NCI-H748 treated with DMSO at 0.1 percent for 48 hours (cell line): Measurements from ENCODE around the gene SLC35F6.
"Not testable (repeated sequence)": the region's sequence is repeated elsewhere in the genome, so short reads cannot be mapped to it uniquely, and the experiment has no call there.

ENCODE experiments used
- DNase-seq: peaks from one replicate; lab custom pipeline; 2025; lab: John Stamatoyannopoulos, UW

The SLC35F6 gene

DNA sequence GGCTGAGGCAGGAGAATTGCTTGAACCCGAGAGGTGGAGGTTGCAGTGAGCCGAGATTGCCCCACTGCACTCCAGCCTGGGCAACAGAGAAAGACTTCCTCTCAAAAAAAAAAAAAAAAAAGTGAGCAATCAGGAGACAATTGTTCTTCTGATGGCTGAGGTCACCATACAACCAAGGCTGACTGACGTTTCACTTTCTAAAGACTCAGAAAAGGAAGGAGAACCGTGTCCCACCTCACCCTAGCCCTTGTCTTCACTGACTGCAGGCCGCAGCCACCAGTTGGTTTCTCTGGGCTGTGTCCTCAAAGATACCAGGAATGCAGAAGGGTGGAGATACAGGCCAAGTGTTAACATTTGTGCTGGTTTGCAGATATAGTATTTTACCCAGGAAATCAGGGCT, 7.7 kb upstream of the SLC35F6 start:
- no peak for DNase-seq

DNA sequence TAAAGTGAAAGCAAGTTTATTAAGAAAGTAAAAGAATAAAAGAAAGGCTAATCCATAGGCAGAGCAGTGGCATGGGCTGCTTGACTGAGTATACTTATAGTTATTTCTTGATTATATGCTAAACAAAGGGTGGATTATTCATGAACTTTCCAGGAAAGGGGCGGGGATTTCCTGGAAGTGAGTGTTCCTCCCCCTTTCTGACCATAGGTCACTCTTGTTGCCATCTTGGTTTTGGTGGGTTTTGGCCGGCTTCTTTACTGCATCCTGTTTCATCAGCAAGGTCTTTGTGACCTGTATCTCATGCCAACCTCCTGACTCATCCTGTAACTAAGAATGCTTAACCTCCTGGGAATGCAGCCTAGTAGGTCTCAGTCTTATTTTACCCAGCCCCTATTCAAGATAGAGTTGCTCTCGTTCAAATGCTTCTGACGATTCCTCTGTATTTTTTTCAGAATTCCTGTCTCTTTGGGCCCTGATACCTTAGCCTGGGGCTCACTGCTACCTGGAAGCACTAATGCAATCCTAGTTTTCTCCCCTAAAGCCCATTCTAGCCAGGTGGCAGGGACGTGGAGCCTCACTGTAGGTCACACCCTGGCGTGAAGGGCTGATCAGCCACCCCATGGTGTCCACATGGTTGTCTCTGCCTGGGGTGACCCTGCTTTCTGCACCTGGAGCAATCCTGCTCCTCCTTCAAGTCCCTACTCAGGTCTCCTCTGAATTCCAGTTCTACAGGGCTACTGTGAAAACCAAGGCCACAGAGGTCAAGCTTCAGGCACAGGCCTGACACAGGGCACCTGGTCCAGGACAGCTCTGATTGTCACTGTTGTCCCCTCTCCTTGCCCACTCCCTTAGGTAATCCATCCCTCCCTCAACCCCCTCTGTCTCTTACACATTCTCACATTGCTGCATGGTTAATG, 6.0 kb upstream of the SLC35F6 start:
- DNase-seq = no peak

DNA sequence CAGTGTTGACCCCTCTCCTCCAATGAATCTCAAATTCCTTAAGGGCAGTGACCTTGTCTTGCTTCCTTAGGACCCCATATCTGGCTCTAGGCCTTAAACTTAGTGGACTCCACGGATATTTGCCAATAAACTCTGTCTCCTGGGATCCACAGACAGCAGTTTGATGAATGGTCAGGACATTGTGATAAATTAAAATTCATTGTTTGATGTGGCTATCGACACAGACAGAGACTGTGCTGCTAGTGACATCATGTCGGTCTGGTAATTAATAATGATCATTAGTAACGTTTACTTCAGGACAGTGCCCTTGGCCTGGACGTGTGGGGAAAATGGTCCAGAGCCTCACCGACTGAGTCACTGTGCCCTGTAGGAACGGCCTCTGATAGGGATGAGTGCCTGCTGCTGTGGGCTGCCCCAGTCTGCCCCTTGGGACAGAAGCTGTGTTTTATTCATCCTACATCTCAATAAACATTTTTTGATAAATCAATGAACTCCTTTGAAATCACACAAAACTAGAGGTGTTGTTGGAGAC, 5.2 kb upstream of the SLC35F6 start:
- DNase-seq = no peak

DNA sequence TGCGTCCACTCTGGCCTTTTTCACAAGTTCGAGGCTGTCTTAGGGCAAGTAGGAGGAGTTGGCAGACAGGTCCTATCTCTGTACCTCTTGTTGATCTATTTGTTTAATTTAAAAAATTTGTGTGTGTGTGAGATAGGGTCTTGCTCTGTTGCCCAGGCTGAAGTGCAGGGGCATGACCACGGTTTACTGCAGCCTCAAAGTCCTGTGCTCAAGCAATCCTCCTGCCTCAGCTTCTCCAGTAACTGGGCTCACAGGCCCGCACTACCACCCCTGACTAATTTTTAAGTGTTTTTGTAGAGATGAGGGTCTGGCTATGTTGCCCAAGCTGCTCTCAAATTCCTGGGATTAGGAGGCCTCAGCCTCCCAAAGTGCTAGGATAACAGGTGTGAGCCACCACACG, 4.2 kb upstream of the SLC35F6 start:
- DNase-seq = no peak

DNA sequence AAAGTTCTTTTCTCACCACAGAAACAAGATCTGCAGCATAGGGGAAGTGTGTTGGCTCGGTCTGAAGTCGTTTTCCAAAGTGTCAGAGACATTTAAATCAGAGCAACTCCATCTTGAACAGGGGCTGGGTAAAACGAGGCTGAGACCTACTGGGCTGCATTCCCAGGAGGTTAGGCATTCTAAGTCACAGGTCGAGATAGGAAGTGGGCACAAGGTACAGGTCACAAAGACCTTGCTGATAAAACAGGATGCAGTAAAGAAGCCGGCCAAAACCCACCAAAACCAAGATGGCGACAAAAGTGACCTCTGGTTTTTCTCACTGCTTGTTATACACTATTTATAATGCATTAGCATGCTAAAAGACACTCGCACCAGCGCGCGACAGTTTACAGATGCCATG, 3.1 kb upstream of the SLC35F6 start:
- DNase-seq = not testable (repeated sequence)

DNA sequence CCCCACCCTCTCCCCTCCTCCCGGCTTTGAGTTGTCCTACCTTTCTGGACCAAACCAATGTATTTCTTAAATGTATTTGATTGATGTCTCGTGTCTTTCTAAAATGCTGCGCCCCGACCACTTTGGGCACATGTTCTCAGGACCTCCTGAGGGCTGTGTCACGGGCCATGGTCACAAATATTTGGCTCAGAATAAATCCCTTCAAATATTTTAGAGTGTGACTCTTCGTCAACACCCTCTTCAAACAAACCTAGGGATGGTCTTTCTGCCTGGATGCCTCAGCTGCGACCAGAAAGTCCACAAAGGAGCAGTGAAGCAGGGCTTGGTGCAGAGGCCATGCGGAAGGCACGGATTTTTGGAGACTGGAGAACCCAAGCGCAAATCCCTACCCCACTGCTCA, 1.1 kb upstream of the SLC35F6 start:
- no peak for DNase-seq

- DNase-seq = no peak
Observed at GRCh38 chr2:26764906-26765305, 822 bp downstream of the SLC35F6 start.

DNA sequence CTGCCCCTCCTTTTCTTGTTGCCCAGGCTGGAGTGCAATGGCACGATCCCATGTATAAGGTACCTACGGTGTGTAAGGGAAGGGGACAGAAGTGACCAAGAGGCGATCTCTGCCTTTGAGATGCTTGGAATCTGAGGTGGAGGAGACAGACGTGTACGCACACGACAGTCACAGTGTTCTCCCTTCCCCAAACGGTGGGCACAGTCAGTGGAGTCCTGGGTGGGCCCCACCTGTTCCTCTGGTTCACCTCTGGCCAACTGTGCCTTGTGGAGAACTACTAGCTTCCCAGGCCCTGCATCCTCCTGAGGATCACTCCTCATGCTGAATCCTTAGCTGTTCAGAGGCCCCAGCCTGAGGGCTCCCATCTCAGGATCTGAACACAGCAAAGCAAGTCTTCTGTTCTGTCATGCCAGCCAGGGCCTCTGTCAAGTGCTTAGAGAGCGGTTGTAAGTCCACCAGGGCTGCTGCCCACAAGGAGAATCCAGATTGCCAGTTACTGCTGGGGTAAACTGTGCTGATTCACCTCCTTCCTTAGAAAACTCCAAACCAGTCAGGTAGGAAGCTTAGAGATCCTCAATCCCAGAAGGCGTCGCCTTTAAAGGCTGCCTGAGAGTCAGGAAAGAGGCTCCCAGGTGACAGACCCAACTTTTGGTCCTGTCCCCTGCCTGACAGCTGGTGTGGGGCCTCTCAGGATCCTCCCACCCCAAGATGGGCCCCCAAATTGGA, 1.6 kb downstream of the SLC35F6 start:
- no peak for DNase-seq

GRCh38 chr2:26767129-26767528, 3.0 kb downstream of the SLC35F6 start:
- DNase-seq = no peak

- no peak for DNase-seq
Observed at GRCh38 chr2:26767894-26768487, 3.9 kb downstream of the SLC35F6 start.

GRCh38 chr2:26768759-26769088, 4.6 kb downstream of the SLC35F6 start:
- DNase-seq = no peak

DNA sequence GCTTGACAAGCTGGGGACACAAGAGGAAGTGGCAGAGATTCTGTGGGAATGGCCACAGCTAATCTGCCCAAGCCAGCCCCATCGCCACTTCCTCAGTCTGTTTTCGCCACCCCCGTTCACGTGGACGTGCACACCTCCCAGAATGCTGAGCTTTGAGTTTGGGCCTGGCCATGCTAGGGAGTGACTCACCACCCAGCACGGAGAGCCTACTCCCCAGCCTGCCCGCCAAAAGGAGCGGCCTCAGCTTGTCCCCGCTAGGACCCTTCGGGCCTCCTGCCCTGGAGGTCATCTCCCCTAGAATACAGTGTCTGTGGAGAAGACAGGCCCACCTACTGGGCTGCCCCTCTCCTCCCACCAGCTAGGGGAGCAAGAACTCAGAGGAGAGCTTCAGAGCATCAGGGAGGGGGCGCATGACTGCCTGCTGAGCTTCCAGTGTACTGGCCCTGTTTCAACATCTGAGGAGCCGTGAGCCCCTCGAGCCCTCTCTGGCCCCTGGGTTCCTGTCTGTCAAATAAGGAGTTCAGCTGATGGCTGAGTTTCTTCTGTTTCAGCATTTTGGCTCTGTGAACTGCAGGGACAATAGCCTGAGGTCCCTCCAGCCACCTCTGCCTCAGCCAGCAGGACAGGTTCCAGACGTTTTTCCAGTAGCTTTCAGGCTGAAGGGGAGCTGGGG, 5.1 kb downstream of the SLC35F6 start:
- DNase-seq = no peak

GRCh38 chr2:26770986-26771586, 7.0 kb downstream of the SLC35F6 start:
- no peak for DNase-seq

GRCh38 chr2:26772064-26773001, 8.2 kb downstream of the SLC35F6 start:
- DNase-seq = no peak

GRCh38 chr2:26776195-26776800, 12.2 kb downstream of the SLC35F6 start:
- DNase-seq = no peak

GRCh38 chr2:26778098-26778497, 14.0 kb downstream of the SLC35F6 start:
- DNase-seq = no peak

GRCh38 chr2:26778507-26778906, 14.4 kb downstream of the SLC35F6 start:
- DNase-seq = no peak

GRCh38 chr2:26780203-26780760, 16.2 kb downstream of the SLC35F6 start:
- DNase-seq = no peak

- DNase-seq = no peak
Observed at GRCh38 chr2:26782876-26783704, 19.0 kb downstream of the SLC35F6 start.
